ENCODE results near the gene RBFOX2. TPM values are rescaled to one million over a fixed set of nuclear protein-coding genes. Genes with fewer than 3 reads are reported as not detected.

Gene RBFOX2
- total and polyA plus RNA-seq, 2 experiments from 2014 or later, result 88.8 to 131 TPM

DNA sequence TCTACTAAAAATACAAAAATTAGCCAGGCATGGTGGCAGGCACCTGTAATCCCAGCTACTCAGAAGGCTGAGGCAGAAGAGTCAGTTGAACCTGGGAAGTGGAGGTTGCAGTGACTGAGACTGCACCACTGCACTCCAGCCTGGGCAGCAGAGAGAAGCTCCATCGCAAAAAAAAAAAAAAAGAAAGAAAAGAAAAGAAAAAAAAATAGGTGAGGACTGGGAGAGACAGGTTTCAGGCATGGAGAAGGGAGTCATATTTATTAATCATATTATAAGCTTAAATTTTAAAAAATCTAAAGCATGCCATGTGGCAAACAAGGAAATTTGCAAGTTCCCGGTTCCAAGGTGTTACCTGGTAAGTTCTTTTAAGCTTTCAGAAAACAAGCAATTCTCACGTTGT is 311.1 kb downstream of the RBFOX2 start, which contains the start of gene APOL5:
Gene APOL5 (plus strand): TSS at position 301 of the 400 bp plus-strand sequence. CDS start 0 bp downstream, at position 301.
- H3K27me3 Mint-ChIP-seq (ENCODE audit: insufficient read depth, low read depth, poor library complexity), result peaks cover 2% of the 10 kb centered on the region
- no peak within 1 kb of the TSS; the same call in 1 of the 2 replicates for H3K27ac Mint-ChIP-seq
- H3K79me2 ChIP-seq (replicated peaks; ENCODE audit: insufficient read depth), result no peaks in the 10 kb centered on the region
- no peaks in the 10 kb centered on the region for H3K36me3 ChIP-seq (ENCODE audit: insufficient read depth)
- no peak within 1 kb of the TSS for H3K27ac ChIP-seq (ENCODE audit: low read depth)
- H3K4me2 ChIP-seq, result no peak within 1 kb of the TSS
- H3K9me2 ChIP-seq (ENCODE audit: insufficient read depth), result no peaks in the 10 kb centered on the region
- no peaks in the 10 kb centered on the region; the same call in 2 of the 3 replicates for H3K36me3 Mint-ChIP-seq (ENCODE audit: low read depth)
- ATAC-seq, result no peak
- H3K4me1 Mint-ChIP-seq, result no peaks in the 10 kb centered on the region
- H3K27me3 ChIP-seq (ENCODE audit: insufficient read depth), result no peaks in the 10 kb centered on the region
- H3F3A ChIP-seq (replicated peaks; ENCODE audit: low read depth), result no peaks in the 10 kb centered on the region
- no peaks in the 10 kb centered on the region for H4K20me1 ChIP-seq (replicated peaks; ENCODE audit: insufficient read depth)
- no peak for DNase-seq (ENCODE audit: low spot score)
- peaks cover 3% of the 10 kb centered on the region; the same call in 1 of the 3 replicates for H3K9me3 Mint-ChIP-seq
- H2AFZ ChIP-seq, result 0 out of 2 replicates have a peak within 1 kb of the TSS, but pooled peaks have one; percentile 5
- H3K4me3 Mint-ChIP-seq, result no peak within 1 kb of the TSS
- no peaks in the 10 kb centered on the region for H3K4me1 ChIP-seq (ENCODE audit: insufficient read depth)
- H3K4me3 ChIP-seq, result no peak within 1 kb of the TSS
- TF ChIP-seq, protein P1, sequence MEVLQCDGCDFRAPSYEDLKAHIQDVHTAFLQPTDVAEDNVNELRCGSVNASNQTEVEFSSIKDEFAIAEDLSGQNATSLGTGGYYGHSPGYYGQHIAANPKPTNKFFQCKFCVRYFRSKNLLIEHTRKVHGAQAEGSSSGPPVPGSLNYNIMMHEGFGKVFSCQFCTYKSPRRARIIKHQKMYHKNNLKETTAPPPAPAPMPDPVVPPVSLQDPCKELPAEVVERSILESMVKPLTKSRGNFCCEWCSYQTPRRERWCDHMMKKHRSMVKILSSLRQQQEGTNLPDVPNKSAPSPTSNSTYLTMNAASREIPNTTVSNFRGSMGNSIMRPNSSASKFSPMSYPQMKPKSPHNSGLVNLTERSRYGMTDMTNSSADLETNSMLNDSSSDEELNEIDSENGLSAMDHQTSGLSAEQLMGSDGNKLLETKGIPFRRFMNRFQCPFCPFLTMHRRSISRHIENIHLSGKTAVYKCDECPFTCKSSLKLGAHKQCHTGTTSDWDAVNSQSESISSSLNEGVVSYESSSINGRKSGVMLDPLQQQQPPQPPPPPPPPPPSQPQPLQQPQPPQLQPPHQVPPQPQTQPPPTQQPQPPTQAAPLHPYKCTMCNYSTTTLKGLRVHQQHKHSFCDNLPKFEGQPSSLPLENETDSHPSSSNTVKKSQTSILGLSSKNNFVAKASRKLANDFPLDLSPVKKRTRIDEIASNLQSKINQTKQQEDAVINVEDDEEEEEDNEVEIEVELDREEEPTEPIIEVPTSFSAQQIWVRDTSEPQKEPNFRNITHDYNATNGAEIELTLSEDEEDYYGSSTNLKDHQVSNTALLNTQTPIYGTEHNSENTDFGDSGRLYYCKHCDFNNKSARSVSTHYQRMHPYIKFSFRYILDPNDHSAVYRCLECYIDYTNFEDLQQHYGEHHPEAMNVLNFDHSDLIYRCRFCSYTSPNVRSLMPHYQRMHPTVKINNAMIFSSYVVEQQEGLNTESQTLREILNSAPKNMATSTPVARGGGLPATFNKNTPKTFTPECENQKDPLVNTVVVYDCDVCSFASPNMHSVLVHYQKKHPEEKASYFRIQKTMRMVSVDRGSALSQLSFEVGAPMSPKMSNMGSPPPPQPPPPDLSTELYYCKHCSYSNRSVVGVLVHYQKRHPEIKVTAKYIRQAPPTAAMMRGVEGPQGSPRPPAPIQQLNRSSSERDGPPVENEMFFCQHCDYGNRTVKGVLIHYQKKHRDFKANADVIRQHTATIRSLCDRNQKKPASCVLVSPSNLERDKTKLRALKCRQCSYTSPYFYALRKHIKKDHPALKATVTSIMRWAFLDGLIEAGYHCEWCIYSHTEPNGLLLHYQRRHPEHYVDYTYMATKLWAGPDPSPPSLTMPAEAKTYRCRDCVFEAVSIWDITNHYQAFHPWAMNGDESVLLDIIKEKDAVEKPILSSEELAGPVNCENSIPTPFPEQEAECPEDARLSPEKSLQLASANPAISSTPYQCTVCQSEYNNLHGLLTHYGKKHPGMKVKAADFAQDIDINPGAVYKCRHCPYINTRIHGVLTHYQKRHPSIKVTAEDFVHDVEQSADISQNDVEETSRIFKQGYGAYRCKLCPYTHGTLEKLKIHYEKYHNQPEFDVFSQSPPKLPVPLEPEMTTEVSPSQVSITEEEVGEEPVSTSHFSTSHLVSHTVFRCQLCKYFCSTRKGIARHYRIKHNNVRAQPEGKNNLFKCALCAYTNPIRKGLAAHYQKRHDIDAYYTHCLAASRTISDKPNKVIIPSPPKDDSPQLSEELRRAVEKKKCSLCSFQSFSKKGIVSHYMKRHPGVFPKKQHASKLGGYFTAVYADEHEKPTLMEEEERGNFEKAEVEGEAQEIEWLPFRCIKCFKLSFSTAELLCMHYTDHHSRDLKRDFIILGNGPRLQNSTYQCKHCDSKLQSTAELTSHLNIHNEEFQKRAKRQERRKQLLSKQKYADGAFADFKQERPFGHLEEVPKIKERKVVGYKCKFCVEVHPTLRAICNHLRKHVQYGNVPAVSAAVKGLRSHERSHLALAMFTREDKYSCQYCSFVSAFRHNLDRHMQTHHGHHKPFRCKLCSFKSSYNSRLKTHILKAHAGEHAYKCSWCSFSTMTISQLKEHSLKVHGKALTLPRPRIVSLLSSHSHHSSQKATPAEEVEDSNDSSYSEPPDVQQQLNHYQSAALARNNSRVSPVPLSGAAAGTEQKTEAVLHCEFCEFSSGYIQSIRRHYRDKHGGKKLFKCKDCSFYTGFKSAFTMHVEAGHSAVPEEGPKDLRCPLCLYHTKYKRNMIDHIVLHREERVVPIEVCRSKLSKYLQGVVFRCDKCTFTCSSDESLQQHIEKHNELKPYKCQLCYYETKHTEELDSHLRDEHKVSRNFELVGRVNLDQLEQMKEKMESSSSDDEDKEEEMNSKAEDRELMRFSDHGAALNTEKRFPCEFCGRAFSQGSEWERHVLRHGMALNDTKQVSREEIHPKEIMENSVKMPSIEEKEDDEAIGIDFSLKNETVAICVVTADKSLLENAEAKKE (CRISPR knock-in tag; IDR thresholded peaks at IDR 0.05), result no peak
- no peak for TF ChIP-seq STAT1 (IDR thresholded peaks at IDR 0.05; ENCODE audit: unreplicated experiment)
- TF ChIP-seq, protein P2, sequence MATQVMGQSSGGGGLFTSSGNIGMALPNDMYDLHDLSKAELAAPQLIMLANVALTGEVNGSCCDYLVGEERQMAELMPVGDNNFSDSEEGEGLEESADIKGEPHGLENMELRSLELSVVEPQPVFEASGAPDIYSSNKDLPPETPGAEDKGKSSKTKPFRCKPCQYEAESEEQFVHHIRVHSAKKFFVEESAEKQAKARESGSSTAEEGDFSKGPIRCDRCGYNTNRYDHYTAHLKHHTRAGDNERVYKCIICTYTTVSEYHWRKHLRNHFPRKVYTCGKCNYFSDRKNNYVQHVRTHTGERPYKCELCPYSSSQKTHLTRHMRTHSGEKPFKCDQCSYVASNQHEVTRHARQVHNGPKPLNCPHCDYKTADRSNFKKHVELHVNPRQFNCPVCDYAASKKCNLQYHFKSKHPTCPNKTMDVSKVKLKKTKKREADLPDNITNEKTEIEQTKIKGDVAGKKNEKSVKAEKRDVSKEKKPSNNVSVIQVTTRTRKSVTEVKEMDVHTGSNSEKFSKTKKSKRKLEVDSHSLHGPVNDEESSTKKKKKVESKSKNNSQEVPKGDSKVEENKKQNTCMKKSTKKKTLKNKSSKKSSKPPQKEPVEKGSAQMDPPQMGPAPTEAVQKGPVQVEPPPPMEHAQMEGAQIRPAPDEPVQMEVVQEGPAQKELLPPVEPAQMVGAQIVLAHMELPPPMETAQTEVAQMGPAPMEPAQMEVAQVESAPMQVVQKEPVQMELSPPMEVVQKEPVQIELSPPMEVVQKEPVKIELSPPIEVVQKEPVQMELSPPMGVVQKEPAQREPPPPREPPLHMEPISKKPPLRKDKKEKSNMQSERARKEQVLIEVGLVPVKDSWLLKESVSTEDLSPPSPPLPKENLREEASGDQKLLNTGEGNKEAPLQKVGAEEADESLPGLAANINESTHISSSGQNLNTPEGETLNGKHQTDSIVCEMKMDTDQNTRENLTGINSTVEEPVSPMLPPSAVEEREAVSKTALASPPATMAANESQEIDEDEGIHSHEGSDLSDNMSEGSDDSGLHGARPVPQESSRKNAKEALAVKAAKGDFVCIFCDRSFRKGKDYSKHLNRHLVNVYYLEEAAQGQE (IDR thresholded peaks at IDR 0.05; ENCODE audit: unreplicated experiment), result no peak
- TF ChIP-seq EZH2phosphoT487 (IDR thresholded peaks at IDR 0.05; ENCODE audit: unreplicated experiment), result no peak
- no peak for TF ChIP-seq NANOG (IDR thresholded peaks at IDR 0.05; ENCODE audit: borderline replicate concordance)
- TF ChIP-seq EZH2 (IDR thresholded peaks at IDR 0.05; ENCODE audit: low read depth, unreplicated experiment), result no peak
- TF ChIP-seq, protein P3, sequence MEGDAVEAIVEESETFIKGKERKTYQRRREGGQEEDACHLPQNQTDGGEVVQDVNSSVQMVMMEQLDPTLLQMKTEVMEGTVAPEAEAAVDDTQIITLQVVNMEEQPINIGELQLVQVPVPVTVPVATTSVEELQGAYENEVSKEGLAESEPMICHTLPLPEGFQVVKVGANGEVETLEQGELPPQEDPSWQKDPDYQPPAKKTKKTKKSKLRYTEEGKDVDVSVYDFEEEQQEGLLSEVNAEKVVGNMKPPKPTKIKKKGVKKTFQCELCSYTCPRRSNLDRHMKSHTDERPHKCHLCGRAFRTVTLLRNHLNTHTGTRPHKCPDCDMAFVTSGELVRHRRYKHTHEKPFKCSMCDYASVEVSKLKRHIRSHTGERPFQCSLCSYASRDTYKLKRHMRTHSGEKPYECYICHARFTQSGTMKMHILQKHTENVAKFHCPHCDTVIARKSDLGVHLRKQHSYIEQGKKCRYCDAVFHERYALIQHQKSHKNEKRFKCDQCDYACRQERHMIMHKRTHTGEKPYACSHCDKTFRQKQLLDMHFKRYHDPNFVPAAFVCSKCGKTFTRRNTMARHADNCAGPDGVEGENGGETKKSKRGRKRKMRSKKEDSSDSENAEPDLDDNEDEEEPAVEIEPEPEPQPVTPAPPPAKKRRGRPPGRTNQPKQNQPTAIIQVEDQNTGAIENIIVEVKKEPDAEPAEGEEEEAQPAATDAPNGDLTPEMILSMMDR (conservative IDR thresholded peaks at IDR 0.05; ENCODE audit: low read depth in 2 of 2), result no peak
- no peak for TF ChIP-seq ZNF114 (CRISPR knock-in tag; IDR thresholded peaks at IDR 0.05)
- no peak for TF ChIP-seq JUNB (IDR thresholded peaks at IDR 0.05; ENCODE audit: unreplicated experiment)
- TF ChIP-seq CREB1 (CRISPR knock-in tag; IDR thresholded peaks at IDR 0.05; ENCODE audit: low read depth), result no peak

All from GM23338 (cell line).